Endodermal cell (in vitro differentiated cells): ENCODE measurements around the gene BSN. TPM values are rescaled to one million over a fixed set of nuclear protein-coding genes. Genes with fewer than 3 reads are reported as not detected.

Experiments
- DNase-seq: peaks from one replicate; pipeline ENCODE4 v3.0.0-alpha.2; 2017
- H3K27ac ChIP-seq: 2 replicates; pipeline ENCODE4 v1.5.1; 2013; ENCODE audit warnings: mild to moderate bottlenecking, low read depth, low read length, moderate library complexity
- H3K27me3 ChIP-seq: 2 replicates; pipeline ENCODE4 v1.6.1; 2013; ENCODE audit warnings: mild to moderate bottlenecking, low read length, moderate library complexity; ENCODE audit not compliant: insufficient read depth, control insufficient read depth, poor library complexity, severe bottlenecking
- H3K36me3 ChIP-seq: 2 replicates; pipeline ENCODE4 v1.7.0; 2013; ENCODE audit warnings: mild to moderate bottlenecking, low read length, moderate library complexity; ENCODE audit not compliant: control insufficient read depth, insufficient read depth
- H3K4me1 ChIP-seq: one replicate; pipeline ENCODE4 v1.7.0; 2013; ENCODE audit warnings: low read length; ENCODE audit not compliant: control insufficient read depth, insufficient read depth
- H3K4me3 ChIP-seq: 2 replicates; pipeline ENCODE4 v1.5.1; 2013; ENCODE audit warnings: mild to moderate bottlenecking, low read length, moderate library complexity
- H3K9ac ChIP-seq: 2 replicates; pipeline ENCODE4 v1.6.1; 2013; ENCODE audit warnings: mild to moderate bottlenecking, low read length, moderate library complexity; ENCODE audit not compliant: poor library complexity, severe bottlenecking; ENCODE audit errors: extremely low read depth
- H3K9me3 ChIP-seq: 2 replicates; pipeline ENCODE4 v1.6.1; 2013; ENCODE audit warnings: mild to moderate bottlenecking, low read length, moderate library complexity; ENCODE audit not compliant: control insufficient read depth
- H3K27ac Mint-ChIP-seq: 2 replicates; pipeline ENCODE4 v1.8.0; 2020; ENCODE audit warnings: mixed read lengths
- H3K27me3 Mint-ChIP-seq: 2 replicates; pipeline ENCODE4 v1.8.0; 2021; ENCODE audit warnings: mild to moderate bottlenecking, mixed read lengths; ENCODE audit not compliant: insufficient read depth
- H3K36me3 Mint-ChIP-seq: 2 replicates; pipeline ENCODE4 v1.8.0; 2020; ENCODE audit warnings: low read depth, mixed read lengths
- H3K4me1 Mint-ChIP-seq: 2 replicates; pipeline ENCODE4 v1.8.0; 2020; ENCODE audit warnings: mixed read lengths
- H3K4me3 Mint-ChIP-seq: 2 replicates; pipeline ENCODE4 v1.8.0; 2020; ENCODE audit warnings: mild to moderate bottlenecking, moderate library complexity, mixed read lengths
- H3K9me3 Mint-ChIP-seq: 2 replicates; pipeline ENCODE4 v1.8.0; 2020; ENCODE audit warnings: mild to moderate bottlenecking, mixed read lengths
- CTCF ChIP-seq: fragments of 200-600 bp; sonication (generic); conservative IDR thresholded peaks from 2 replicates; pipeline ENCODE4 v1.5.0; 2021; ENCODE audit warnings: antibody characterized with exemption, mild to moderate bottlenecking
- WGBS, 2 experiments: methylation state at CpG; one replicate each; pipeline versions ENCODE4 v1.1.5 to v1.1.7; 2013; ENCODE audit warnings: missing lambda C conversion rate in 2 of 2, mixed read lengths in 1 of 2; ENCODE audit not compliant: insufficient coverage in 1 of 2, insufficient read length in 1 of 2; 5-methylcytosine and 5-hydroxymethylcytosine counted together
- total RNA-seq, 2 donors: library from RNA; stranded (reverse); fragmentation: NEBNext Ultra II Directional in 1 of 2; extraction: Animal tissue kit (Norgen Biotek cat#: 25700) in 1 of 2; gene quantifications; 2 replicates in 1 of 2; 3 replicates in 1 of 2; pipeline ENCODE4 v1.2.1, GENCODE V29; 2021

Gene BSN
- total RNA-seq, 2 donors from 2014 or later = 2.4 to 2.5 TPM

- 94 to 96% methylated on average over 2 of the region's 2 CpGs for WGBS, 2 experiments
- H3K4me1 Mint-ChIP-seq = no peaks in the 10 kb centered on the region
- TF ChIP-seq CTCF = no peak
- no peaks in the 10 kb centered on the region for H3K27me3 Mint-ChIP-seq
- H3K36me3 ChIP-seq = peaks cover 69% of the 10 kb centered on the region
- no peak overlapping the region for H3K27ac Mint-ChIP-seq
- no peak for DNase-seq
- H3K27ac ChIP-seq = no peak overlapping the region
- H3K27me3 ChIP-seq = no peaks in the 10 kb centered on the region
- no peak overlapping the region for H3K4me3 Mint-ChIP-seq
- H3K9me3 ChIP-seq = no peaks in the 10 kb centered on the region
- no peak overlapping the region for H3K9ac ChIP-seq
- H3K36me3 Mint-ChIP-seq = peaks cover 64% of the 10 kb centered on the region
- H3K4me3 ChIP-seq = no peak overlapping the region
- H3K9me3 Mint-ChIP-seq = no peaks in the 10 kb centered on the region
- no peaks in the 10 kb centered on the region for H3K4me1 ChIP-seq
Observed at GRCh38 chr3:49519916-49520385, 34.3 kb upstream of the BSN start.

- TF ChIP-seq CTCF = no peak
- Histone ChIP-seq H3K27me3 (no peaks in the 10 kb centered on the region), H3K9me3 (no peaks in the 10 kb centered on the region), H3K4me3 (no peak overlapping the region), H3K9ac (no peak overlapping the region), H3K27ac (peak overlapping the region; percentile 34), H3K4me1 (no peaks in the 10 kb centered on the region), H3K36me3 (peaks cover 52% of the 10 kb centered on the region)
- no peak for DNase-seq
- Mint-ChIP-seq H3K4me3 (no peak overlapping the region), H3K9me3 (no peaks in the 10 kb centered on the region), H3K27me3 (no peaks in the 10 kb centered on the region), H3K27ac (no peak overlapping the region), H3K4me1 (no peaks in the 10 kb centered on the region), H3K36me3 (peaks cover 55% of the 10 kb centered on the region)
- 95 to 96% methylated on average over 4 to 5 of the region's 5 CpGs for whole genome bisulfite sequencing, 2 experiments
Observed at GRCh38 chr3:49523756-49524747, 30.2 kb upstream of the BSN start.

GRCh38 chr3:49529567-49529966 is 24.7 kb upstream of the BSN start:
- no peak for DNase-seq
- no peaks in the 10 kb centered on the region for H3K4me1 ChIP-seq
- no peaks in the 10 kb centered on the region for H3K9me3 Mint-ChIP-seq
- peak overlapping the region; percentile 52 for H3K27ac Mint-ChIP-seq
- H3K27me3 ChIP-seq = no peaks in the 10 kb centered on the region
- H3K9me3 ChIP-seq = no peaks in the 10 kb centered on the region
- no peak overlapping the region for H3K27ac ChIP-seq
- no peak overlapping the region for H3K4me3 ChIP-seq
- no peaks in the 10 kb centered on the region for H3K4me1 Mint-ChIP-seq
- H3K36me3 ChIP-seq = peaks cover 69% of the 10 kb centered on the region
- H3K27me3 Mint-ChIP-seq = no peaks in the 10 kb centered on the region
- H3K36me3 Mint-ChIP-seq = peaks cover 57% of the 10 kb centered on the region
- TF ChIP-seq CTCF = no peak
- H3K9ac ChIP-seq = no peak overlapping the region
- H3K4me3 Mint-ChIP-seq = no peak overlapping the region
